ENCODE results near the gene ECE1.
"Not testable (repeated sequence)": the region's sequence is repeated elsewhere in the genome, so short reads cannot be mapped to it uniquely, and the experiment has no call there.

The ECE1 gene

DNA sequence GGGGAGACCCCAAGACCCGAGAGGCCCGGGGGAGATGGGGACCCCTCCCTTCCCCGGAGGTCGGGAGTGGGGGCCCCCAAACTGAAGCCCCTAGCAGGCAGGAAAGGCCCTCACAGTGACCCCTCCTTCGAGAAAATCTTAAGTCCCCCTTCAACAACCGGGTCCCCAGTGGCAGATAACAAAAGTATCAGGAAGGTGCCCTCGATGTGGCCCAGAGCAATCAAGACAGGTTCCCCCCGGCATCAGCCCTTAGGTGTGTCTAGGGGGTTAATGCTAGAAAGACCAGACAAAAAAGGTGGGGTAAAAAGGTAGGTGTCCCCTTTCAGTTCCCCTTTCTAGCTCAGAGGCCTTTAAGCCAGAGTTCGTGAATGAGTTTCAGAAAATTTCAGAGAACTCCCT, 282 bp upstream of the ECE1 start:
- FAIRE-seq = no peak

DNA sequence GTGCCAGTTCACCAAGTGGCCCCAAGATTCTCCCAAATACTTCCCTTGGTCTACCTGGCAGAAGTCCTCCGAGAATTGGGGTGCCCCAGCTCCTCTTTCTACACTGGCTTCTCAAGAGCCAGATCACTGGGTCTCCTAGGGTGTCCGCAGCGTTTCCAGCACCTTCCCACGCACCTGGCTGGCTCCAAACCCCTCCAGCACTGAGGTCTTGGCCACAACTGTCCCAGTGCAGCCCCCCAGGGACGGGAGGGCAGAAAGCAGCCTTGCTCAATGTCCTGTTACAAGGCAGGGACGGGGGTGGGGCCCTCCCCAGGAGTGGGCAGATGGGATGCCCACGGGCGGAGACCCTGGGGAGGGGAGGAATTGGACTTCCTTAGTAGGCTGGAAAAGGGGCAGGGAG, 1.1 kb downstream of the ECE1 start:
- FAIRE-seq = no peak

DNA sequence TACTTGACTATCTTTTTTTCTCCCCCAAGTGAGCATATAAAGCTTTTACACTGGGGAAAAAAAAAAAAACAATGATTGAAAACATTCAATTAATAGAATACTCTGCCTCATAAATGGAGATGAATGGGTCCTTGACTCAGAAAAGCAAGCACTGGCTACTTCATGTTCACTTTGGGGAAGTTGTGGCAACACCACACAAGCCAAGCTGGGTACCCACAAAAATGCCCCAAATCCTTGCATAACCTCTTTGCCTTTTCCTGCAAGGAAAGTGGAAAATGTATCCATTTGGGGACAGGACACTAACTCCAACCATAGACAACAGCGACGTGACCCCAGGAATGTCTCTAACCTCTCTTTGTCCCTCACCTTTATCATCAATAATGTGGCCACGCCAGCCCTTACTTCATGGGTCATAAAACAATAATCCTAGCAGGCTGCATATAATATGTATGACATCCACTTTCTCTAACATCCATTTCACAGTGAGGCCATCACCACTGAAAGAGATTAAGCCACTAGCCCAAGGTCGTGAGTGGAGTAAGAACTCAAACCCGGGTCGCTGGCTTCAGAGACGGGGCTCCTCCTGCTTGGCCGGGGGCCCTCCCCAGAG, 2.3 kb downstream of the ECE1 start:
- FAIRE-seq = no peak

DNA sequence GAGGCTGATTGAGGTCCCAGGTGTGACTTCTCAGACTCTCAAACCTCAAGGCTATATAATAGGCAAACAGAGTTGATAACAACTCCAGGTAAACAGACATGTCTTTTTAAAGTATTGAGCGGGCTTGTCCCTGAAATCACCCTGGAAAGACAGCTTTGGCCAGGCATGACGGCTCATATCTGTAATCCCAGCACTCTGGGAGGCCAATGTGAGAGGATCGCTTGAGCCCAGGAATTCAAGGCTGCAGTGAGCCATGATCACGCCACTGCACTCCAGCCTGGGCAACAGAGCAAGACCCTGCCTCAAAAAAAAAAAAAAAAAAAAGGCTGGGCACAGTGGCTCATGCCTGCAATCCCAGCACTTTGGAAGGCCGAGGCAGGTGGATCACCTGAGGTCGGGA, 4.9 kb downstream of the ECE1 start:
- FAIRE-seq = not testable (repeated sequence)

DNA sequence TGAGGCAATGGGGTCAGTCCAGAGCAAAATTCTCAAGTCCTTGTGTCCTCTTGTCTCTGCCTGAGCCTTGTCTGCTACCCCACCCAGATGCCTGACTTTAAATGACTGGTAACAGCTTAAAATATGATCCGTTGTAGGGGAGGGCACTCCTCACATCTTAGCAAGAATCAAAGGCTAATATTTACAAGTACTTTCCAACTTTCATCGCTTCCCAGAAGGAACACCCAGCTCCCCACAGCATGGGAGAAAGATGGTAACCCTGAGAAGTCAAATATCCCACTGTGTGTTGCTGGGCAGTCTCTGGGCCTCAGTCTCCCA, 5.2 kb downstream of the ECE1 start:
- no peak for FAIRE-seq

DNA sequence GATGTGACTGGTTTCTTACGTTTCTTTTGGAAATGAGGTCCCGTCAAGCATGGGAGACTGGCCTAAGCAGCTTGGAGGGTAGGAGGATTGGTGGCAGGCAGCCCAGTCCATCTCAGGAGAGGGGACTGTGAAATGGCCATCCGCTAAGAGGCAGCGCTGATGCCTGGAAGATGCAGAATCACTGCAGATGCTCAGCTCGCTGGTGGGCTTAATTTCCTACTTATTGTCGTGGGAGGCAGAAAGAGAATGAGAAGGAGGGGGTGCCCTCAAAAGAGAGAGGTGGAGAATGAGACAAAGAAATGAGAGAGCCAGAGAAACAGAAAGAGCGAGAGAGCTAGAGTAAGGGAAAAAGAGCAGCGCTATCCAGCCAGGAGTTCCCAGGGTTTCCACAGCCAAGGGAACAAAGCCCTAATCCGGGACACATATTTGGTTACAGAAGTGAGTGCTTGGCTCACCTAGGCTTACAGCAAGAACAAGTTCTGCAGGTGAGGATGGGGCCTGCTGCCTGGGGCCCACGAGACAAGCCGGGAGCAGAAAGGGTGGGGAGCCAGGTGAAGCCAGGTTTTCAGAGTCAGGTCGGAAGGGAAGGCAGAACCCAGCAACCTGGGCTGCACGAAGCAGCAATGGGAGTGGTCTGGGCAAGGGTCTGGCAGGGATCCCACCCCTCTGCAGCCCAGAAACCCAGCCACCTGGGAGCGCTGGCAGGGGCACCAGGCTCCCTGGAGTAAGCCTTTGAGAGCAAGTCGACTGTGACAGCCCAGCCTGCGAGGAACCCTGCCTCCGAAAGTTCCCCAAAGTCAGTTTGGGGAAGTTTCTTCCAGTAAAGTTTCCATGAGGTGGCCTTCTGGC, 5.8 kb downstream of the ECE1 start:
- no peak for FAIRE-seq

DNA sequence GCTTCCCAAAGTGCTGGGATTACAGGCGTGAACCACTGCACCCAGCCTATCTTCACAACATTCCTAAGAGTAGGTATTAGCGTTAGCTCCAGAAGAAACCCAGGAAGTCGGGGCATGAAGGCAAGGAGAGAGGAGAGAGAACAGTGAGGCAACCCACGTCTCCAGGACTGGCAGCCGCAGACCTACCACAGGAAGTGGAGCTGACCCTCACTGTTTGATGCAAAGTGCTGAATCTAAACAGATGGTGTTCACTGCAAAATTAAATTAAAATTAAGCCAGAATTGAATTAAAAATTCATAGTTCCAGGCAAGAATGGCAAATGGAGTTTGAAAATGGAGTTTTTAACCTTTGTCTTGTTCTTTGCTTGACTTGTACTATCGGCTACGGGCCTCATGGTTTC, 6.7 kb downstream of the ECE1 start:
- no peak for FAIRE-seq

DNA sequence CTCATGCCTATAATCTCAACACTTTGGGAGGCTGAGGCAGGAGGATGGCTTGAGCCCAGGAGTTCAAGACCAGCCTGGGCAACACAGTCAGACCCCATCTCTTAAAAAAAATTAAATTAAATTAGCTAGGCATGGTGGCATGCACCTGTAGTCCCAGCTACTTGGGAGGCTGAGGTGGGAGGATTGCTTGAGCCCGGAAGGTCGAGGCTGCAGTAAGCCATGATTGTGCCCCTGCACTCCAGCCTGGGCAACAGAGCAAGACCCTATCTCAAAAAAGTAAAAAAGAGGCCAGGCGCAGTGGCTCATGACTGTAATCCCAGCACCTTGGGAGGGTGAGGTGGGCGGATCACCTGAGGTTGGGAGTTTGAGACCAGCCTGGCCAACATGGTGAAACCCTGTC, 8.2 kb downstream of the ECE1 start:
- FAIRE-seq = not testable (repeated sequence)

DNA sequence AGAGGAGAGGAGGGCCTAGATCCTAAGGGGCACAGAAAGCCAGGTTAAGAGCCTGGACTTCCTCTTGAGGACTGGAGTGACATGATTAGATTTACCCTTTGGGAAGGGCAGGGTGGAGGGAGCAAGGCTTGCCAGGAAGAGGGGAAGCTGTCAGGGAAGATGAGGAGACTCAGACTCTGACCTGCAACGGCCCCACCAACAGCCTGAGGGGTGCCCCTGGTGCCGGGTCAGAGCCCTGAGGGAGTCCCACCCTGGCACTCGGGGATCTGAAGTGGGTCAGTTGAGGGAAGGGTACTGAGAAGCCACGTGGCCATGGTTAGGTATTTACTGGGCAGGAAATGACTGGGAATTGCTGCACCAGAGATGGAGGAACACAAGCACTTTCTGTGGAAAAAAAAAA, 9.8 kb downstream of the ECE1 start:
- FAIRE-seq = no peak

DNA sequence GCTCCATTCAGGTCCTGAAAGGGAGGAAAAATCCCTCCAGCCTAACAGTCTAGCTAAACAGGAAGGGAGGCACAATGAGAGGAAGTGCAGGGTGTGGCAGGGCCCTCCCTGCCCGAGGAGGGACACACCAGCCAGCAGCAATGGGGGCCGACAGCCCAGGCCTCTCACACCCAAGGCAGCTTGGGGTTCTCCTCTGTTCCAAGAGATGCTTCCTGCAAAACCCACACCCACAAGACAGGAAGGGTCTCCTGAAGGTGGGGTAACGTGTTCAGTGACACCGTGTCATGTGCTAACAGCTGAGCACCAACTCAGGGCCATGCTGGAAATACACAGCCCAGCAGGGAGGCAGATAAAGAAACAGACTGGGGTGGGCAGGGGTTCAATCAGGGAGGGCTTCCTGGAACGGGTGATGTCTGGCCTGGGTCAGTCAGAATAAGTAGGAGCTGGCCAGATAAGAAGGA, 10.2 kb downstream of the ECE1 start:
- no peak for FAIRE-seq

DNA sequence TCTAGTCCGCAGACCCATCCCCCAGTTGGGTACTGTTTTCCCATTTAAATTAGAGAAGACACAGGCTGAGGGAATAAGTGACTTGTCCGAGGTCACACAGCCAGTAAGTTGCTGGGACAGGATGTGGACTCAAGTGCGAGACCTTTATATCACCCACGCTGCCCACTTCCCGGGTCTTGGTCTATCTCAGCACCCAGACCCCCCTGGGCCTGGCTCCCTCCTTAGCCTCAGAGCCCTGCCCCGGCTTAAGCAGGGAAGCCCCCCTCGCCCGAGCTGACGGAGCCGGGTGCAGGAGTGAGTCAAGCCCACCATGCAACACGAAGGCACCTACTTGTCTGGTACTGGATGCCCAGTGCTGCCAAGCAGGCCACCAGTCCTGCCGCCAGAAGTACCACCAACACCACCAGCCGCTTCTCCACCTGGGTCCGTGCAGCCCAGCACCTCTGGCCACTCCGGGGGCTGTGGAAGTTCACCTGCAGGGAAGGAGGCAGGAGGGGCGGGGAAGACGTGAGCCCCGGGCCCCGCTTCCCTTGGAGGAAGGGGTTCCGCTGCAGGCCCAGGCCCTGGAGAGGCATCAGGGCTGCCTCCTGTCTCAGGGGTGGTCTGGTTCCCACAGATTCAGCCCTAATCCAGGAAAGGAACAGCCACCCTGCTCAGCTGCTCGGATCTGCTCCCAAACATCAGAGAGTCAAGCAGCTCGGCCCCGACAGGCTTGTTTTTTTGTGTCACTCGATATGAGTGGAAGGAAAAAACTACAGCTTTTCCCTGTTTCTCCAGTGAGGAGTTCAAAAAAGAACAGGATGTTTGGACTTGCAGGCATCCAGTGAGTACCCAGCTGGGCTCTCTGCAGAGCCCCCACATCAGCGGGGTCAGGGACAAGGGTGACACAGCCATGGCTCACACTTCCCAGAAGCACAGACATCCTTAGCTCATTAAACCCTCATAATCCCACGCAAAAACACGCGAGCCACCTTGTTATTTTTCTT, 11.1 kb downstream of the ECE1 start:
- no peak for FAIRE-seq

DNA sequence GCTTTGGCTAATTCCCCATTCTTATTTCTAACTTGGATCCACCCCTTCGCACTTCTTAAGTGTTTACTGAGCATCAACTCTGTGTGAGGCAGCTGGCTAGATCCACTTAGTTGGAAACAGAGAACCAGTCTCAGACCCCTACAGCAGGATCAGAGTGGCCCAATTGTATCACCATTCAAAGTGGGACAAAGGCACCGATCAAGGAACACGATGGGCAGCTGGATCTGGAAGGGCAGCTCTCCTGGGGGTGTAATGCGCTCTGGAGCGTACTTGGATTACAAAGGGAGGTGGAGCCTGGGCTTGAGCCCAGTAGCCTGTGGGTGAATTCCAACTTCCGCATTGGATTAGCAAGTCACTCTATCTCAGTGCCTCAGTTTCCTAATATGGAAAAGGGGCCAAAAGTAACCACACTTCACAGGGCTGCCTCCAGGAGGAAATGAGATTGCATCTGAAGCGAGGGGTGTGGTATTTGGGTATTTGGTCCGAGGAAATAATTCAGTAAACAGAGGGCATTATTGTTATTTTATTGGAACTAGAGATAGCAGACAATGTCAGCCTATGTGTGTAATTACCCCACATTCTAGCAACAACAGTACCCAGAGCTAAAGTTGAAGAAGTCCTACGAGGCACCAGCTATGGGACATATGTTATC, 11.9 kb downstream of the ECE1 start:
- no peak for FAIRE-seq

DNA sequence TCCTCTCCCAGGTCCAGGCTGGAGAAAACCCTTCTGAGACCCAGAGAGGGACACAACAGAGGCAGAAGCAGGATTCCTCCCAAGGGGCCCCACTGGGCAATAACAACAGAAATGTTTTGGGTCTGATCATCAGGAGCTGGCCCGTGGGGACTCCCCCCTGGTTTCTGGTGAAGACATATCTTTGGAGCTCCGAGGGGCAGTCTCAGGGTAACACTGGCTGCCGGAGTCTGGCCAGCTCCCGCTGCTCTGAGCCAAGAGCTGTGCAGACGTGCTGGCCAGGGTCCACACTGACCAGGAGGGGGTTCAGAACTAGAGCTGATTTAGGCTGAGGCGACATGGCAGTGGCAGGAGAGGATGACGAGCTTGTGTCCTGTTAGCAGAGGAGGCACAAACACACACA, 13.1 kb downstream of the ECE1 start:
- FAIRE-seq = no peak

DNA sequence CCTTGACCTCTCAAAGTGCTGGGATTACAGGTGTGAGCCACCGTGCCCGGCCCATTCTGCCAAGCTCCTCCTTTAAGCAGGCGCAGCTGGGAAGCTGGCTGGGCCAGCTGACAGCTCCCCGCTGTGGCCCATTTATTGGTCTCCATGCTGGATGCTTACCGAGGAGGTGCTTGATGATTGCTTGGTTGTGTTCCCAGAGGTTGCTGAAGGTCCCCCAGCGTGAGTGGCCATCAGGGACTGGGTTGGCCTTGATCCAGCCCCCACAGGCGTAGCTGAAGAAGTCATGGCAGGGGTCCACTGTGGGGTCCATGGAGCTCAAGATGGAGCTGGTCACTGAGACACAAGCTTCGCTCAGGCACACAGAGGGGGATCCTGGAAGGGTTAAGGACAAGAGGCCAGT, 17.7 kb downstream of the ECE1 start:
- FAIRE-seq = no peak

DNA sequence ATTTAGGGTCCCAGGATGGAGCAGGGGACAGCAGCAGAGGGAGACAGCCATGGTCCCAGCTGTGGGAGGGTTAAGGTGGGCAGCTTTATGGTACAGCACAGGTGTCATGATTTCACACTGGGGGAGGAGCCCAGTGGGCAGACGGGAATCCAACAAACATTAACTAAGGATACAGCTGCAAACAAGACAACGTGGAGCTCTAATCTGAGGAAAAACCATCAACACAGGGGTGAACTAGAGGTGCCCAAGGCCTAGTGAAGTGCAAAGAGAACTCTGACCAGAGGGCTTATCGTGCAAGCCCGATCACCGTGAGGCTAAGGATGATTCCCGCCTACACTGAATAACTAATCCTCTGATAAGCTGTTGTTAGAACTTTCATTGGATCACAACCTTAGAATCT, 18.7 kb downstream of the ECE1 start:
- FAIRE-seq = no peak

DNA sequence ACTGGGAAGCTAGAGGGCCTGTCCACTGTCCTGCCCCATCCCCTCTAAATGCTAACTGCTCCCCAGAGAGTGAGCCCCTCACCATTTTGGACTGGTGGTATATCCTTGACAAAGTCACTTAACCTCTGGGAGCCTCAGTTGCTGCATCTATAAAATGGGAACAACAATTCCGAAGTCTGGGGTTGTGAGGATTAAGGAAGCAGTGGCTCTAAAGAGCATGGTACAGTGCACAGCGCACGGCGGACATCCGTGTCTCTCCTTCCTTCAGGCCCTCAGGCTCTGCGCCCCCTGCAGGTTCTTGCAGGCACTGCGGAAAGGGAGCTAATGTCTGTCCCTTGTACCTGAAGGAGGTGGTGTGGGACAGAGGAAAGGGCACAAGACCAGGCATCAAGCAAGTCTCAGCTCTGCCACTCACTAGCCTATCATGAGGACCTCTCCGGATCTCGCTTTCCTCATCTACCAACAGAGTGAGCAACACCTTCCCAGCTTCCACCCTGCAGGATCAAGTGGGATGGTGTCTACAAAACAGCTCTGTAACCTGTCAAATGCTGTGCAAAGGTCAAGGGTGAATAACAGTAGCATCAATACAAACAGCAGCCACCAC, 20.1 kb downstream of the ECE1 start:
- no peak for FAIRE-seq

DNA sequence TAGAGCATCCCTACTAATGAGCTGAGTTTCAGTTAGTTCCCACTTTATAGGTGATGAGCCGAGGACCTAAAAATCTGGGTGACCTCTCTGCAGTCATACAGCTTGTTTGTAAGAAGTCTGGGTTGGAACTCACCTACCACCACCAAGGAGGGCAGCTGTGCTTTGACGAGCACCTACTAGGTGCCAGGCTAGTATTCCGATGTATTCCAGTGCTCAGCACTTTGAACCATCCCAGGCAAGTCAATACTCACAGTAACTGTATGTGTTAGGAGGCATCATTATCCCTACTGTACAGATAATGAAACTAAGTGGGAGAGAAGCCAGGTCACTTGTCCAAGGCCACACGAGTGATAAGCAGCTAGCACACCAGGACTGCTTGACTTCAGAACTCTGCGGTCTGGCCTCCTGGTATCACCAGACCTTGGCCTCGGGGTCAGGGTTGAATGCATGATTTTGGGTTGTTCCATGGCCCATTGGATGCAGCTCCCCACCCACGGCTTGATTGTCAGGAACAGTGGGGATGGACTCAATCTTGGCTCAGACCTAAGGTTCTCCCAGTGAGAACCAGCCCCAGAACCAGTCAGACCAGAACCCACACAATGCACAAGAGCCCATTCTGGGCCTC, 20.7 kb downstream of the ECE1 start:
- FAIRE-seq = no peak

DNA sequence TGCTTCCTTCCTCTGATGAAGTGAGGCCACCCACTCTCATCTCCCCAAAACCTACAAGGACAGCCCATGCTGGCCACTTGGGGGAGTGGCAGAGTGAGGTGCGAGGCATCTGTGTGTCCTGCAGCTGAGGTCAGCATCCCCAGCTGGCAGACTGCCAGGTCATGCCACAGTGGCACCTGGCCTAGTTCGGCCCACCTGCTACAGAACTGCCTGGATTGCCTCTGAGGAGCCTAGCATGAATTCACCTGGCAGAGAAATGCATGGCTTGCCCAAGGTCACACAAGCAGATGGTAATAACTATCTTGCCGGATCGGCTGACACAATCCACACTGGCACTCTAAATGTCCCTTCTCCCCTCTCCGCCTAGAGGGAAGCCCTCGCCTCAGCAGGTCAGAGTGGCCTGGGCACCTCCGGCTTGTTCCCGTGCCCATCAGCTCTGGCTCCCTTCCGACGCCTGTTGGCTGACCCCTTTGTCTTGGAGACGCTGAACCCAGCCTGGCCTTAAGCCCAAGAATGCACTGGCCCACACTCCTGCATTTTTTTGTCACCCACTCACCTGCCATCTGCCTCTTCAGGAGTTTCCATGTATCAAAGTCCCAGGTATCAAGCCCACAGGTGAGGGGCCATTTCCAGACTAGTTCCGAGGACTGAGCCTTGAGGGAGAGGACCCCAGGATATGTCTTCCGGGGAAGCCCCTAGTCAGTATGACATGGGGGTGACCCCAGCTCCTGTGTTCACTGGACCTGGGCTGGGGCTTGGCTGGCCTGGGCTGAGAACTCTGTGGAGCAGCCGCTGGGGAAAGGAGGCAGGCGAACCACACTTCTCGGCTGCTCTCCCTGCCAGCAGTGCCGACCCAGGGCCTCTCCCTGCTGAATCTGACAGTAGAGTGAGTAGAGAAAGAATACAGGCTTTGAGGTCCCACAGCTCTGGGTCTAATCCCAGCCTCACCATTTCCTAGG, 21.7 kb downstream of the ECE1 start:
- FAIRE-seq = no peak

DNA sequence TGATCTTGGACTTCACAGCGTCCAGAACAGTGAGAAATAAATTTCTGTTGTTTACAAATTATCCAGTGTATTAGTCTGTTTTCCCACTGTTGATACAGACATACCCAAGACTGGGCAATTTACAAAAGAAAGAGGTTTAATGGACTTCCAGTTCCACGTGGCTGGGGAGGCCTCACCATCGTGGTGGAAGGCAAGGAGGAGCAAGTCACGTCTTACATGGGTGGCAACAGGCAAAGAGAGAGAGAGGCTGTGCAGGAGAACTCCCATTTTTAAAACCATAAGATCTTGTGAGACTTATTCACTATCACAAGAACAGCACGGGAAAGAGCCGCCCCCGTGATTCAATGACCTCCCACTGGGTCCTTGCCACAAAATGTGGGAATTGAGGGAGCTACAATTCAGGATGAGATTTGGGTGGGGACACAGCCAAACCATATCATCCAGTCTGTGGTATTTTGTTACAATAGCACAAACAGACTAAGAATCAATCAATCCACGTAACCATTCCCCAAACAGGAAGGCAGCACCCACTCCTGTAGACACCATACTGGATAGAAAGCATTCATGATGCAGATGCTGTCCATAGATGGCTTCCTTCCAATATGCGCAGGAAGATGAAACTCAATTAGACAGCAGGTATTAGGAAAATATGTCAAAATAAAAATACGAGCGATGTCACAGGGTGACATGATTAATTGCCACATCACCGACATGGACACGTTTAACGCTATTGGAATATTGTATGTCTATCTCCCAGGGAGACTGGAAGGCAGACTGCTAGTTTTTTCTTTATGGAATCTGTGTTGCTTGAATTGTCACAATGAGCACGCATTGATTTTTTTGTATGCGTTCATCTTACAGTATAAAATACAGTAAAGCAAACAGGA, 22.8 kb downstream of the ECE1 start:
- no peak for FAIRE-seq

Data from TTC549 (cell line).